Esophagus muscularis mucosa (tissue), 4 donors: ENCODE results near the gene MYCBP2. TPM values are rescaled to one million over a fixed set of nuclear protein-coding genes. Genes with fewer than 3 reads are reported as not detected.

Source experiments
- DNase-seq: peaks from one replicate; pipeline ENCODE4 v3.0.0-alpha.2; 2017; ENCODE audit errors: extremely low spot score
- H3K27ac ChIP-seq, 4 donors: fragments of 200-600 bp; sonication (generic); replicated peaks in 1 of 4; 1 replicate in 3 of 4; 2 replicates in 1 of 4; pipeline ENCODE4 v1.5.1; 2016 to 2019; ENCODE audit warnings: mild to moderate bottlenecking in 1 of 4
- H3K27me3 ChIP-seq, 4 donors: fragments of 200-600 bp; sonication (generic); one replicate each; pipeline versions ENCODE4 v1.5.1 to v1.6.0; 2016 to 2019
- H3K36me3 ChIP-seq, 4 donors: fragments of 200-600 bp; sonication (generic); one replicate each; pipeline ENCODE4 v1.5.1; 2016 to 2019
- H3K4me1 ChIP-seq, 4 donors: fragments of 200-600 bp; sonication (generic); one replicate each; pipeline ENCODE4 v1.5.1; 2016 to 2019
- H3K4me3 ChIP-seq, 4 donors: fragments of 200-600 bp; sonication (generic); 1 replicate in 2 of 4; 2 replicates in 2 of 4; pipeline ENCODE4 v1.5.1; 2016 to 2019; ENCODE audit warnings: mild to moderate bottlenecking in 4 of 4, moderate library complexity in 1 of 4
- H3K9me3 ChIP-seq, 4 donors: fragments of 200-600 bp; sonication (generic); 1 replicate in 3 of 4; 2 replicates in 1 of 4; pipeline ENCODE4 v1.5.1; 2016 to 2019
- CTCF ChIP-seq, 3 experiments: fragments of 200-600 bp in 2 of 3; fragments of 450-650 bp in 1 of 3; sonication (generic) in 2 of 3; IDR thresholded peaks; one replicate each; pipeline ENCODE4 v1.5.1; 2017 to 2019; ENCODE audit warnings: antibody characterized with exemption in 3 of 3, mild to moderate bottlenecking in 2 of 3, moderate library complexity in 1 of 3
- EP300 ChIP-seq: sonication (generic); formaldehyde crosslinking; IDR thresholded peaks from one replicate; pipeline ENCODE4 v1.6.1; 2017; ENCODE audit warnings: antibody characterized with exemption
- POLR2A ChIP-seq: fragments of 450-650 bp; IDR thresholded peaks from one replicate; pipeline ENCODE4 v1.6.1; 2017; ENCODE audit warnings: antibody characterized with exemption, moderate library complexity, mild to moderate bottlenecking, low read depth
- POLR2AphosphoS5 ChIP-seq, 2 donors: sonication (generic); formaldehyde crosslinking; IDR thresholded peaks; one replicate each; pipeline ENCODE4 v1.6.1; 2017; ENCODE audit warnings: antibody characterized with exemption in 2 of 2
- WGBS: methylation state at CpG from one replicate; pipeline ENCODE4 v1.1.5; 2018; 5-methylcytosine and 5-hydroxymethylcytosine counted together
- intact Hi-C: fragments of 100-400 bp; cut with DNase I; formaldehyde crosslinking; loops from one replicate; pipeline ENCODE4 v1.15.1; 2023
- total RNA-seq, 4 donors: library from RNA; depleted of rRNA; stranded (reverse); fragments of >200 nt; gene quantifications; one replicate each; pipeline versions ENCODE4 v1.1.0 to v1.2.1, GENCODE V29; 2016

The MYCBP2 gene
- total RNA-seq, 4 donors from 2014 or later = 96.1 to 117 (median 108) TPM

GRCh38 chr13:77062097-77062496, 264.8 kb downstream of the MYCBP2 start:
- 92% methylated on average over 1 of the region's 1 CpG for WGBS
- intact Hi-C loops = no loop called here
- no peak for DNase-seq
- H3K27me3 ChIP-seq = no peaks in the 10 kb centered on the region
- H3K9me3 ChIP-seq = no peaks in the 10 kb centered on the region
- H3K27ac ChIP-seq = no peak overlapping the region
- peaks cover 33 to 95% (median 66%) of the 10 kb centered on the region in 4 donors for H3K36me3 ChIP-seq
- H3K4me1 ChIP-seq = no peaks in the 10 kb centered on the region
- TF ChIP-seq POLR2A (no peak), EP300 (no peak), CTCF (IDR thresholded peaks at IDR 0.05) (no peak), POLR2AphosphoS5 (IDR thresholded peaks at IDR 0.05) (no peak)
- H3K4me3 ChIP-seq = no peak overlapping the region

- TF ChIP-seq CTCF (IDR thresholded peaks at IDR 0.05) (no peak), POLR2A (no peak)
- DNase-seq = no peak
- WGBS = 93% methylated on average over 2 of the region's 2 CpGs
- no peaks in the 10 kb centered on the region for H3K27me3 ChIP-seq
- no peaks in the 10 kb centered on the region for H3K9me3 ChIP-seq
- peaks cover 33 to 98% (median 70%) of the 10 kb centered on the region in 4 donors for H3K36me3 ChIP-seq
- no peak overlapping the region for H3K27ac ChIP-seq
- H3K4me1 ChIP-seq = no peaks in the 10 kb centered on the region
- no peak overlapping the region for H3K4me3 ChIP-seq
- intact Hi-C loops = no loop called here
These were observed 265.5 kb downstream of the MYCBP2 start for GRCh38 chr13:77061362-77061761.

- Histone ChIP-seq H3K4me3 (no peak overlapping the region), H3K27ac (no peak overlapping the region), H3K9me3 (no peaks in the 10 kb centered on the region), H3K36me3 (peaks cover 38 to 95% (median 68%) of the 10 kb centered on the region in 4 donors), H3K27me3 (no peaks in the 10 kb centered on the region), H3K4me1 (no peaks in the 10 kb centered on the region)
- intact Hi-C loops = no loop called here
- 79% methylated on average over 3 of the region's 3 CpGs for WGBS
- TF ChIP-seq POLR2A = no peak
- TF ChIP-seq EP300 = no peak
- TF ChIP-seq POLR2AphosphoS5 (IDR thresholded peaks at IDR 0.05) = no peak
- TF ChIP-seq CTCF (IDR thresholded peaks at IDR 0.05) = no peak
- DNase-seq = no peak
These were observed 270.0 kb downstream of the MYCBP2 start for GRCh38 chr13:77056886-77057285.

- no peak for DNase-seq
- Histone ChIP-seq H3K4me3 (no peak overlapping the region), H3K9me3 (no peaks in the 10 kb centered on the region), H3K4me1 (no peaks in the 10 kb centered on the region), H3K27me3 (no peaks in the 10 kb centered on the region), H3K36me3 (peaks cover 35 to 95% (median 69%) of the 10 kb centered on the region in 4 donors), H3K27ac (no peak overlapping the region)
- intact Hi-C loops = no loop called here
- WGBS = 73% methylated on average over 3 of the region's 3 CpGs
- TF ChIP-seq CTCF (IDR thresholded peaks at IDR 0.05) (no peak), POLR2A (no peak), EP300 (no peak), POLR2AphosphoS5 (IDR thresholded peaks at IDR 0.05) (no peak)
These were observed 270.5 kb downstream of the MYCBP2 start for GRCh38 chr13:77056382-77056781.

- intact Hi-C loops = no loop called here
- TF ChIP-seq EP300 = no peak
- TF ChIP-seq POLR2A = no peak
- TF ChIP-seq CTCF (IDR thresholded peaks at IDR 0.05) = no peak
- TF ChIP-seq POLR2AphosphoS5 (IDR thresholded peaks at IDR 0.05) = no peak
These were observed 271.7 kb downstream of the MYCBP2 start for GRCh38 chr13:77055158-77055557.

More at GRCh38 chr13:77055158-77055557, 271.7 kb downstream of the MYCBP2 start:
- no peaks in the 10 kb centered on the region for H3K27me3 ChIP-seq
- DNase-seq = no peak
- H3K4me3 ChIP-seq = no peak overlapping the region
- no peaks in the 10 kb centered on the region for H3K4me1 ChIP-seq
- 86% methylated on average over 2 of the region's 2 CpGs for WGBS
- no peaks in the 10 kb centered on the region for H3K9me3 ChIP-seq
- peaks cover 27 to 95% (median 67%) of the 10 kb centered on the region in 4 donors for H3K36me3 ChIP-seq
- H3K27ac ChIP-seq = no peak overlapping the region
